AG08396 (cell line): ENCODE results near the gene GRID2.
A peak's percentile ranks its signal among the peaks of the same experiment; 100 is the strongest.
"Not testable (repeated sequence)": the region's sequence is repeated elsewhere in the genome, so short reads cannot be mapped to it uniquely, and the experiment has no call there.

Experiments used
- DNase-seq: peaks from one replicate; pipeline ENCODE4 v3.0.0; 2012; ENCODE audit warnings: low spot score, mixed read lengths

Gene GRID2

DNA sequence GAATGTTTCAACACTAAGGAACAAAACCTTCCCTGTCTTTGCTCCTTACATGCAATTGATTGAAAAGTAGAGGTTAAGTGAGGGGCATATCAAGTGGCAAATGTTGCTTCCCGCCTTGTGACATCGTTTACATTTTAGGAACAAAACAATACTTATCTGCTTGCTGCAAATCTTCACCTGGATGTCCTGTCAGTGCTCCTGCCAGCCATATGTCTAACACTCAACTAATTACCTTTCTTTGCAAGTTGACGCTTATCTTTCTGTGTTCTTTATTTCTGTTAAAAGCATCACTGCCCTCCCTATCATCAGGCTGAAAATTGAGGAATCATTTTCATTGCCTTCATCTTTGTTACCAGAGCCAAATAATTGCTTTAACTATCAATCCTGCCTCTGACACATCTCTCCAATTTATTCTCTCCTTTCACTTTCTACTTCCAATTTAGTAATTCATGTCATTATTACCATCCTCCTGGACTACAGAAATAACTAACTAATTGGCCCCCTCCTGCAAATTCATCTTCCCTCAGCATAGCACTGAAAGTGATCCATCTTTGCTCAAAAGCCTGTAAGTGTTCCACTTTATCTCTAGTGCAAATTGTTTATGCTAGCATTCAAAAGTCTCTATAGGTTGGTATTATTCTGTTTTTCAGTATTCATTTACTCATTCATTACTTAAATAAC is 1226.1 kb downstream of the GRID2 start:
- DNase-seq = no peak

DNA sequence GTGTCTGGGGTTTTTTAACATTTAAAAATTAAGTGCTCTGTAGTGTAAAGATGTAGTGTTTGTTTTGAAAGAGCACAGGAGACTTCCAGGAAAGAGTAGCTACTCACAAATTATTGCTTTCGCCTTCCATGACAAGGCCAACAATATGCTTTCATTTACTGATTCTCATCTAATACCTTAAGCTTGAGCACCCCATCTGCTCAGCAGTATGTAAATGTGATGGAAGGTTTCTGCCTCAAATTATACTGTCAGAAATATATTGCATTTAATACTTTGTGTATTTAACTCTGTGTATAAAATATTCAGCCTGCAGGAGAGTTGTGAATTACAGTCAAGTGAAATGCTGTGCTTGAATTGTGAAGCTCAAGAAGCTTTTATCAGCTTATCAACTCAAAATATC is 1228.5 kb downstream of the GRID2 start:
- DNase-seq = no peak

- DNase-seq = no peak
Measured at GRCh38 chr4:93540562-93540961, 1236.8 kb downstream of the GRID2 start.

- DNase-seq = no peak
Measured at GRCh38 chr4:93561842-93562241, 1258.1 kb downstream of the GRID2 start.

- no peak for DNase-seq
Measured at GRCh38 chr4:93568758-93569157, 1265.0 kb downstream of the GRID2 start.

DNA sequence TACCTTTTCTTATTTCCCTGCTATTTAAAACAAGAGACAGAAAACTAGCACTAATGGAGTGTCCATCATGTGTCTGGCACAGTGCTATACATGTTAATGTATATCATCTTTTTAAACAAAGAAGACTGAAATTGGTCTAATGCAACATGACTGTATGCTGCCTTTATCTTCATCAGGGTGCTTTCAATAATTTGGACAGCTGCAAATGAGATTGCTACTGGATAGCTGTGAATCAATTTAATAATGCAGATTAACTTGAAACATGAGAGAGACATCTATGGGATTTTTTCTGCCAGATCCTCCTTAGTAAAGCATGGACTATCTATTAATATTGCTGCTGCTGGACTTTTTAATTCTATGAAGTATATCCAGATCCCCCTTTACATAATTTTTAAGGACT is 1269.5 kb downstream of the GRID2 start:
- no peak for DNase-seq

GRCh38 chr4:93578942-93579341 is 1275.2 kb downstream of the GRID2 start:
- no peak for DNase-seq

DNA sequence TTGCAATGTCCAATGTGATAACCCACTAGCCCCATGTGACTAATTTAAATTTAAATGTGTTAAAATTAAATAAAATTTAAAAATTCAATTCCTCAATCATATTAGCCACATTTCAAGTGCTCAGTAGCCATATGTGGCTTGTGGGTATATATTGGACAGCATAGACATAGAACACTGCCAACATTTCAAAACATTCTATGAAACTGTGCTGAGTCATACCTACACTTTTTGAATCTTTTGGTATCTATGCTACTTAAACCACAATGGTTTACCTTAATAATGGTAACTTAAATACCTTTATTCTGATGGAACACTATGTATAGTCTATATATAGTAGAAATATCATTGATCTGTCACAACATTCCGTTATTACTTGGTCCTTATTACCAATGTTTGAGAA is 1301.4 kb downstream of the GRID2 start:
- no peak for DNase-seq

- no peak for DNase-seq
Measured at GRCh38 chr4:93617606-93618005, 1313.8 kb downstream of the GRID2 start.

DNA sequence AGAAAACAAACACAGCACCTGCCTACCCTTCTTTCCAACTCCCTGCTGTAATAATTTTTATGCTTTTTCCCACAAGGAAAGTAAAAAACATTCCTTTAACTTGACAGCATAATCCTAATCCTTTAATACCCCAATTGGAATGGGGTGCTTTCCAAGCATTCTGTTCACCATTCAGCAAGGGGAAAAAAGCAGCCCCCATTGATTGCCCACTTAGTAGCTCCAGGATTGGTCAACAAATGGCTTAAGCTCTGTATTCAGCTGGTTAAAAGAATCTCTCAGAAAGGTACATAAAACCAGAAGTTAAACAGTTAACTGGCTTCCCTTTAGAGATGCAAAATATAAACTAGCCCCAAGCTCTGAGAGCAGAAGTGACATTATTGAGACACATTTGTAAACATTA is 1330.0 kb downstream of the GRID2 start:
- no peak for DNase-seq

GRCh38 chr4:93635943-93636342 is 1332.2 kb downstream of the GRID2 start:
- no peak for DNase-seq

DNA sequence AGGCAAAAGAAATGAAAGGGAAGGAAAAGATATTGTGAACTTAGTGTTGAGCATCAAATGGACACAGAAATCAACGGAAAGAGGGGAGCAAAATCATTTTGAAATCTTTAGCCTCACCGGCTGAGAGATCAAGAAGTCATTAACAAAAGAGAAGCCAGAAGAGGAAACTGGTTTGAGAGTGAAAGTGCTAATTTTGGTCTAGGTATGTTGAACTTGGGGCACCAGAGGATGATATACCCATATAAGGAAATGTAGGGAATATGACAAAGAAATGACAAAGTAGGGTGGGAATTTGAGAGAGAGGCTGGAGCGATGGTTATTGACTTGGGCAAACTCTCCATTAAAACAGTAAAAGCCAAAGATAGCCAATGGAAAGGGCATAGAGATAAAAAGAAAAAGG is 1341.4 kb downstream of the GRID2 start:
- DNase-seq = no peak

- DNase-seq = no peak
Measured at GRCh38 chr4:93646233-93646930, 1342.6 kb downstream of the GRID2 start.

GRCh38 chr4:93648258-93648657 is 1344.5 kb downstream of the GRID2 start:
- no peak for DNase-seq

DNA sequence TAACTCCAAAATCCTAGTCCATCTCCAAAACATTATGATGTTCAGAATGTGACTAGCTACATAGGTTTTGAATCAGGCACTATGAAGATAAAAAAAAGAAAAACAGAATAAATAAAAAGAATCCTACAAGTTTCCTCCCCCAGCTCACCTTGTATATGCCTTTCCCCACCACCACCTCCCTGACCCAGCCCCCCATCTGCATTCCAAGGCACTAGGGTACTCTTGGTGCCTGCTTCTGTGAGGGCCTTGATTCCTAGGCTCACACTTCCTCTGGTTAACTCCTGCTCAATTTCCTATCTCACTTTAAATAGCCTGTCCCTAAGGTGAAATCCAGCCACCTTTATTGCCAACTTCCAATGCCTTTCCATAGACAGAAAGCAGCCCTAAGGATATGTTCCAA is 1346.1 kb downstream of the GRID2 start:
- DNase-seq = no peak

- DNase-seq = no peak
Measured at GRCh38 chr4:93654211-93654610, 1350.4 kb downstream of the GRID2 start.

GRCh38 chr4:93657527-93657926 is 1353.8 kb downstream of the GRID2 start:
- DNase-seq = no peak

GRCh38 chr4:93658443-93658842 is 1354.7 kb downstream of the GRID2 start:
- DNase-seq = peak; percentile 5

DNA sequence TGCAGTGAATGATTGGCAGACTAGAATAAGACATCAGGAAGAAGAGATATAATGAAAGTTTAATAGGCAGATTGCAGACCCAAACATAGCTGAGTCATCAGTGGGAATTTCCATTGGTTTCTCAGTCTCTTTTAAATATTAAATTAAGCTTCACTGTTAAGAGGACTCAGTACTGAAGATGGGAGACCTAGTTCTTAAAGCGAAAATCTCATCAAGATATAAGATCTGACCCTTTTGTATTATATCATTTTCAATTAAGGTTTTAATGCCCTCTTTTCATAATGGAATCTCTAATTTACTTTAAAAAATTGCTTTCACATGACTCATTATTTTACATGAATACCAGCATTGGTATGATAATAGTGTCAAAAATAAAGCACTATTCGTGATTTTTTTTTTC is 1355.9 kb downstream of the GRID2 start:
- peak; percentile 6 for DNase-seq

DNA sequence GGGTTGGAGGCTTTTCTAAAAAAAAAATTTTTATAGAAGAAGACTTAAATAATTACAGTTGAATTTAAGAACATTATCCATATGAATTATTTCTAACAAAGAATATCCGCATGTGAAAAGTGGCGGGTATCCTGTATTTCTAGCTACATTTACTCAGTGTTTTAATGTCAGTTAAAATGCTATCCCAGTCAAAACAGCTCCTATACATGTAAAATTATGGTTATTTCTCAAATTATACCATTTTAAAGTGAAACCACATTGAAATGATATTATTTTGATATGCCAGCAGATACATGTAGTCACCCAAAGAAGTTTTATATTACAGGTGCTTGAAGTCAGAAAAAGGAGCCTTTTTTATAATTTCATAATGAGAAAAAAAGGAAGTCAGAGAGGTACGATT is 1356.3 kb downstream of the GRID2 start:
- no peak for DNase-seq

- DNase-seq = no peak
Measured at GRCh38 chr4:93670434-93670833, 1366.7 kb downstream of the GRID2 start.

DNA sequence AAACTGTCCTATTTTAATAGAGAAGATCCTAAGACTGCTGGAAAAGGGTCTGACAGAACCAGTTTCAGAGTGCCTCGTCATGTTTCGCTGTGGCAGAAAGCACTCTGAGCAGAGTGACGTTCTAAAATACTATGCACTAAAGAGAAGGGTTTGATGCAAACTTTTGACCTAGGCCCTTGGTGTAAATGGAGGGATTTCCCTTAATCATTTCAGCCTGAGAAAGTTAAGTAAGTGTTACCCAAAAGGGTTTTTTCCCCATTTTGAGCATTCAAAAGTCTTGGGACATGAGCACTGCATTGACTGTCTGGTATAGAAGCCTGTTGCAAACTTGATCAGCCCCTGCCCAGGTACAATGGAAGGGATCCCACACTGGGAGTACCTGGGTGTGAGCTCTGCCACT is 1367.3 kb downstream of the GRID2 start:
- DNase-seq = no peak

DNA sequence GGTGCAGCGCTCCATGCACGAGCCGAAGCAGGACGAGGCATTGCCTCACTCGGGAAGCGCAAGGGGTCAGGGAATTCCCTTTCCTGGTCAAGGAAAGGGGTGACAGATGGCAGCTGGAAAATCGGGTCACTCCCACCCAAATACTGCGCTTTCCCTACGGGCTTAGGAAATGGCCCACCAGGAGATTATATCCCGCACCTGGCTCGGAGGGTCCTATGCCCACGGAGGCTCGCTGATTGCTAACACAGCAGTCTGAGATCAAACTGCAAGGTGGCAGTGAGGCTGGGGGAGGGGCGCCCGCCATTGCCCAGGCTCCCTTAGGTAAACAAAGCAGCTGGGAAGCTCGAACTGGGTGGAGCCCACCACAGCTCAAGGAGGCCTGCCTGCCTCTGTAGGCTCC is 1373.2 kb downstream of the GRID2 start:
- DNase-seq = not testable (repeated sequence)

DNA sequence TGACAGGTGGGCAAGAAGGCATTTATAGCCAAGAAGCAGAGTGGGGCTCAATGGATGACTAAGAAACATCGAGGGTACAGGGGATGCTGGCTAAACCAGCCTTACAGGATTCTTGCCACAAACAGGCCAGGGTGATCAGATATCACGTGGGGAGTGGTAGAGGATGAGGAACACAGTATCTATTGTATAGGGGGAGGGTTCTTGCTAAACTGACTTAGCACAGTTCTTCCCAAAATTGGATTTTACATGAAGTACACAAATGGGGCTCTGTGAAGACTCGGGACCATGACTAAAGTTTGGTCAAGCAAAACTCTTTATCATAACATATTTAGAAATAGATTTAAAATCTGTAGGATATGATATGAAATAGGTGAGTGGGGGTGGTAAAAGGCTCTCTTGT is 1380.8 kb downstream of the GRID2 start:
- DNase-seq = no peak
